GM12878 (cell line): Measurements from ENCODE around the gene FBXO21.

Experiments
- ETV6 ChIP-seq, 2 experiments: fragments of 450-650 bp in 1 of 2; IDR thresholded peaks in 1 of 2; conservative IDR thresholded peaks in 1 of 2; 2 replicates each; pipeline ENCODE4 v1.6.1; 2014; ENCODE audit warnings: antibody characterized with exemption in 1 of 2, borderline replicate concordance in 1 of 2, low read depth in 1 of 2, mild to moderate bottlenecking in 1 of 2, moderate library complexity in 1 of 2
- EZH2 ChIP-seq: IDR thresholded peaks from 2 replicates; pipeline ENCODE4 v1.6.1; 2012; ENCODE audit warnings: low read depth, mild to moderate bottlenecking, control low read depth, inconsistent platforms, low read length, borderline replicate concordance; ENCODE audit not compliant: control insufficient read depth
- IKZF2 ChIP-seq, 2 experiments: fragments of 450-650 bp; IDR thresholded peaks; 2 replicates each; pipeline ENCODE4 v1.6.1; 2017; ENCODE audit warnings: mild to moderate bottlenecking in 2 of 2, moderate library complexity in 2 of 2
- JUND ChIP-seq: IDR thresholded peaks from 2 replicates; pipeline ENCODE4 v1.6.1; 2012; ENCODE audit warnings: low read depth, mild to moderate bottlenecking, low read length, improper control_type of control experiment, moderate library complexity
- POLR2AphosphoS5 ChIP-seq: IDR thresholded peaks from 2 replicates; pipeline ENCODE4 v1.6.1; 2011; ENCODE audit warnings: mild to moderate bottlenecking, low read length, inconsistent platforms
- TAF1 ChIP-seq: IDR thresholded peaks from 2 replicates; pipeline ENCODE4 v1.6.1; 2011; ENCODE audit warnings: mild to moderate bottlenecking, low read depth, low read length, borderline replicate concordance
- TF ChIP-seq, protein P1 (sequence below), 3 experiments: IDR thresholded peaks in 2 of 3; conservative IDR thresholded peaks in 1 of 3; 2 replicates each; pipeline ENCODE4 v1.5.1; 2011; ENCODE audit warnings: low read depth in 3 of 3, low read length in 3 of 3, mild to moderate bottlenecking in 3 of 3, control low read depth in 2 of 3, moderate library complexity in 2 of 3, inconsistent platforms in 1 of 3, mixed read lengths in 1 of 3; ENCODE audit not compliant: control insufficient read depth in 2 of 3, insufficient read depth in 1 of 3; ENCODE audit errors: extremely low read depth in 1 of 3

DNA sequence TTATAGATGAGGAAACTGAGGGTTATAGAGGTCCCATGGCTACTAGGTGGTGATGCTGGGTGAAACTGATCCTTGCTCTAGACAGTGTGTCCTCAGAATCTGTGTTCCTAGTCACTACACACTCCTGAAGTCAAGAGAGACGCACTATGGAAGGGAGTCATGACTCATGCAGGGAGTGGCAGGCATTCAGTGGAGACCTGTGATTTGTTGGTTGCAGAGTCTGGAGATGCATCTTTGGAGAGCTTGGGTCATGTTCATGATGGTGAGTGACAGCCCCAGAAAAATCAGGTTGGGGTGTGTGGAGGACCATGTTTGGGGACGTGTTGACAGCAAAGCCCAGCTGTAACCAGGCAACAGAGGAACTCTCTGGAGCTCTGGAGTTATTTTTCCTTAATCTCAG lies 38.0 kb upstream of the FBXO21 start:
- TF ChIP-seq JUND, result no peak
- TF ChIP-seq TAF1, result no peak
- no peak for TF ChIP-seq POLR2AphosphoS5
- no peak for TF ChIP-seq IKZF2 (IDR thresholded peaks at IDR 0.05)
- TF ChIP-seq, protein P1, sequence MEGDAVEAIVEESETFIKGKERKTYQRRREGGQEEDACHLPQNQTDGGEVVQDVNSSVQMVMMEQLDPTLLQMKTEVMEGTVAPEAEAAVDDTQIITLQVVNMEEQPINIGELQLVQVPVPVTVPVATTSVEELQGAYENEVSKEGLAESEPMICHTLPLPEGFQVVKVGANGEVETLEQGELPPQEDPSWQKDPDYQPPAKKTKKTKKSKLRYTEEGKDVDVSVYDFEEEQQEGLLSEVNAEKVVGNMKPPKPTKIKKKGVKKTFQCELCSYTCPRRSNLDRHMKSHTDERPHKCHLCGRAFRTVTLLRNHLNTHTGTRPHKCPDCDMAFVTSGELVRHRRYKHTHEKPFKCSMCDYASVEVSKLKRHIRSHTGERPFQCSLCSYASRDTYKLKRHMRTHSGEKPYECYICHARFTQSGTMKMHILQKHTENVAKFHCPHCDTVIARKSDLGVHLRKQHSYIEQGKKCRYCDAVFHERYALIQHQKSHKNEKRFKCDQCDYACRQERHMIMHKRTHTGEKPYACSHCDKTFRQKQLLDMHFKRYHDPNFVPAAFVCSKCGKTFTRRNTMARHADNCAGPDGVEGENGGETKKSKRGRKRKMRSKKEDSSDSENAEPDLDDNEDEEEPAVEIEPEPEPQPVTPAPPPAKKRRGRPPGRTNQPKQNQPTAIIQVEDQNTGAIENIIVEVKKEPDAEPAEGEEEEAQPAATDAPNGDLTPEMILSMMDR (IDR thresholded peaks at IDR 0.05 in 2 of 3, conservative IDR thresholded peaks at IDR 0.05 in 1 of 3; ENCODE audit: control insufficient read depth in 2 of 3, extremely low read depth in 1 of 3, insufficient read depth in 1 of 3, low read depth in 3 of 3, low read length in 3 of 3), result no peak
- TF ChIP-seq EZH2, result no peak
- TF ChIP-seq ETV6 (conservative IDR thresholded peaks at IDR 0.05 in 1 of 2, IDR thresholded peaks at IDR 0.05 in 1 of 2; ENCODE audit: borderline replicate concordance in 1 of 2, low read depth in 1 of 2), result no peak
